GM11168 (cell line): ENCODE results near the gene PIGM.

Experiments
- in situ Hi-C: fragments of 300-500 bp; cut with MboI; formaldehyde crosslinking; loops from one replicate; pipeline ENCODE4 v1.12.0; 2022; ENCODE audit warnings: low sequenced_read_pairs; ENCODE audit not compliant: unreplicated experiment

The PIGM gene

DNA sequence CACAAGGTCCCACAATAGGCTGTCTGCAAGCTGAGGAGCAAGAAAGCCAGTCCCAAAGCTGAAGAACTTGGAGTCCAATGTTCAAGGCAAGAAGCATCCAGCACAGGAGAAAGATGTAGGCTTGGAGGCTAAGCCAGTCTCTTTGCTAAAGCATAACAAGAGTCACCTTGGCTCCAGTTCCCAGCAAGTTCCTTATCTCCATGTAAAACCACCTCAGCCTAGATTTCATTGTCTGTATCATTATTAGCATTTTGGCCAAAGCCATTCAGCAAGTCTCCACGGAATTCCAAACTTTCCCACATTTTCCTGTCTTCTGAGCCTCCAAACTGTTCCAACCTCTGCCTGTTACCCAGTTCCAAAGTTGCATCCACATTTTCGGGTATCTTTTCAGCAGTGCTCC, 36.9 kb downstream of the PIGM start:
- in situ Hi-C loops, result no loop called here

DNA sequence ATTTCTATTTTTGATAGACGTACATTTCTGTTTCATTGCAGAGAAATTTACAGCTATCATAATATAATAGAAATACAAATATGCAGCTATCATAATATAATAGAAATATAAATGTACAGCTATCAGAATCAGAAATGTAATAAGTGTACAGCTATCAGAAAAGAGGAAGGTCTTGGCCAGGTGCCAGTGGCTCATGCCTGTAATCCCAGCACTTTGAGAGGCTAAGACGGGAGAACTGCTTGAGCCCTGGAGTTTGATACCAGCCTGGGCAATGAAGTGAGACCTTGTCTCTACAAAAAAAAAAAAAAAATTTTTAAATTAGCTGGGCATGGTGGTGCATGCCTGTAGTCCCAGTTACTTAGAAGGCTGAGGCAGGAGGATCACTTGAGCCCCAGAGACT, 37.9 kb downstream of the PIGM start:
- in situ Hi-C loops, result no loop called here

DNA sequence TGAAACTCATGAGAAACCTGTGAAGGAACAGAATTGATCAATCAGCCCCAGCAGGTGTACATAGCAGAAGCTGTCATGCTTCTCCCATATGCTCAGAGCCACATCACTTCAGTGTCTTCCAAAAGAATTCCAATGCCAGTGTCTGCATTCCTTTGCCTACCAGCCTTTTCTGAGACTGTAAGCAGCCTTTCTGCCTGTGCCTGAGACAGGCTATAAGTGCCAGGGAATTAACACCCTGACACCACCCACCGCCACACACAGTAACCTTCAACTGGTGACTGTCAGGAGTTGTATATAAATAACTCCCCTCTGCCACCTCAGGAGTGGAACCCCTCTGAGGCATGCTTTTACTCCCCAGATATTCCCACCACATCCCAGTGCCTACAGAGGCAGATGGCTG, 39.6 kb downstream of the PIGM start:
- in situ Hi-C loops, result no loop called here

DNA sequence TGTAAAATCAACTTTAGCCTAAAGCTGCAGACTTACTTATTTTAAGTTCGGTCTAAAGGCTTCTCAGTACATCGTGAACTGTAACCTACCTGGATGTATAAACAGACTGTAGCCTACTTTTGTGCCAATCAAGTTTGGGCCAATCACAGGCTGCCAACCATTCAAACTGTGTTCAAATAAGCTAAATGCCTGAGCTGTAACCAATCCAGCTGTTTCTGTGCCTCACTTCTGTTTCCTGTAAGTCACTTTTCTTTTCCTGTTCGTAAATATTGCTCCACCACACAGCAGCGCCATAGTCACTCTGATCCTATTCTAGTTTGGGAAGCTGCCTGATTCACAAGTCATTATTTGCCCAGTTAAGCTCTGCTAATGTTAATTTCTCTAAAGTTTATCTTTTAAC, 40.3 kb downstream of the PIGM start:
- in situ Hi-C loops, result no loop called here

DNA sequence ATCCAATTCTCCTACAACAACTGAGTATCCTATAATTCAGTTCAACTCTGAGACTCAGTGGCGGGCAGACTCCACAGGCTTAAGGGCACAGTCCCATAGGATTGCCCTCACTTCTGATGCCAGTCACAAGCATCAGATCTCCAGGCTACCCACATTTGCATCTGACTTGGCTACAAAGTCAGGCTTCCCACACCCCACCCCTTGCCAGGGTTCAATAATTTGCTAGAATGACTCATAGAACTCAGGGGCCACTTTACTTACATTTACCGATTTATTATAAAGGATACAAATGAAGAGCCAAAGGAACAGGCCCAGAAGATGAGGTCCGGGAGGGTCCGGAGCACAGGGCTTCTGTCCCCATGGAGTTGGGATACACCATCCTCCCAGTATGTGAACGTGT, 41.8 kb downstream of the PIGM start:
- in situ Hi-C loops, result no loop called here

DNA sequence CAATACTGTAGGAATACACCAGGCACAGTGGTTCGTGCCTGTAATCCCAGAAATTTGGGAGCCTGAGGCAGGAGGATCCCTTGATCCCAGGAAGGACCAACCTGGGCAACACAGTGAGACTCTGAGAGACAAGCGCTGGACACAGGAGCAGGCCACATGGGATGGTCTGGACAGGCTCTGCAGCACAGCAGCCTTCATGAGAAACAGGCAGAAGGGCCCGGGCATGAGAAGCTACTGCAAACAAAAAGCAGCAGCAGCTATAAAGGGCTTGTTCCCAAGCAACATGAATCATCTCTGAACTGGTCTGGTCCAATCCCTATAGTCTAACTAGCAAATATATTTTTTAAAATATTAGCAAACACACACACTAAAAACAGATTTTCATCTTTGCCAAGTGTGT, 42.2 kb downstream of the PIGM start:
- in situ Hi-C loops, result no loop called here

DNA sequence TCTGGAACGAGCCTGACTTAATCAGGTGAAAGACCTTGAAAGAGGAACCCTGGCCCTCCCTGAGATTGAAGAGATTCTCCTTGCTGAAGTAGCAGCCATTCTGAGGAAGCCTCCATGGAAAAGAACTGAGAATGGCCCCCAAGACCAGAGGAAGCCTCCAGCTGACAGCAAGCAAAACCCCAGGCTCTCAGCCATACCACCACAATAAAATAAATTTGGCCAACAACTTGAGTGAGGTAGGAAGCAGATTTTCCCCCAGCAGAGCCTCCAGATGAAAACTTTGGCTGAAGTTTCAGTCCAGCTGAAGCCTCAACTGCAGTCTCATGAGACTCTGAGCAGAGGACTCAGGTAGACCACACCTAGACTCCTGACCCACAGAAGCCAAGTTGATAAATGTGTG, 43.8 kb downstream of the PIGM start:
- in situ Hi-C loops, result no loop called here

DNA sequence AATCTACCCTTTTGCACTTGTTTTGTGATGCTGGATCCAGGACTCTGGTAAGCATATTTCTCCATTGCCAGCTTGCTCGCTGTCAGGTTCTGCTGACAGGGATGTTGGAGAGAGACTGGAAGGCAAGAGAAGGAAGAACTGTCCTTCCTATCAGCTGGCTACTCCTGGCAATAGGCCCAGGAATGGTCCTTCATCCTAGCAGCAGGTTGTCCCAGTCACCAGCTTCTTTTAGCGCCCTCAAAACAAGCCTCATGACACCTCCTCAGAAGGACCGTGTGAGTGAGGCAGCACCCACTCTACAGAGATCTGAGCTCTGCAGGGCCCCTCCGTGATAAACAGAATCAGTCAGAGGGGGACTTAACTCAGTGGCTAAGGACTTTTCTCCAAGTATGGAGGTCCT, 44.6 kb downstream of the PIGM start:
- in situ Hi-C loops, result no loop called here

DNA sequence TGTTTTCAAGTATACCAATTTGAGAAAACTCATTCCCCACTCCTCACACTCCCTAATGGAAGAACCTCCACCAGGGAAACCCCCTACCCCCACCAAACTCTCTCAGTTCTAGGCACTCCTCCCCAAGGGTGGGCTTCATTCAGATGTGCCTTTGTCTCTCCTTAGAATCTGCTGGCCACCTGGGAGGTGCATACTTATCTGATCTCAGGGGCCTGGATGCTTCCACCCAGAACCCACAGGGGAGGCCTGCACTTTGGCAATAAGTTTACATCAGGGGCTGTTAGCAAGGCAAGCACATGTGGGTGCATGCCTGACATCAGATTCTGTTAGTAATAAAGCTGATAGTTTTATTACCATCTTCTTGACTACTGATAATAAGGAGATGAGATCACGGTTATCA, 45.3 kb downstream of the PIGM start:
- in situ Hi-C loops, result no loop called here

DNA sequence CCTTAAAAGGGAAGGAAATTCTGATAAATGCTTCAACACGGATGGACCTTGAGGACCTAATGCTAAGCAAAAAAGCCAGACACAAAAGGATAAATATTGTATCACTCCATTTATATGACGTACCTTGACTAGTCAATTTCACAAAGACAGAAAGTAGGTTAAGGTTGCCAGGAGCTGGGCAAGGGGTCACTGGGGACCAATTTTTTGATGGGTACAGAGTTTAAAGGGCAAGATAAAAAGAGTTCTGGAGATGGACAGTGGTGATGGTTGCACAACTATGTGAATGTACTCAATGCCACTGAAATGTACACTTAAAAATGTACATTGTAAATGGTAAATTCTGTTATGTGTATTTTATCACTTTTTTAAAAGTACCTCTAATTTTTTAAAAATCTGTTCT, 45.7 kb downstream of the PIGM start:
- in situ Hi-C loops, result no loop called here

DNA sequence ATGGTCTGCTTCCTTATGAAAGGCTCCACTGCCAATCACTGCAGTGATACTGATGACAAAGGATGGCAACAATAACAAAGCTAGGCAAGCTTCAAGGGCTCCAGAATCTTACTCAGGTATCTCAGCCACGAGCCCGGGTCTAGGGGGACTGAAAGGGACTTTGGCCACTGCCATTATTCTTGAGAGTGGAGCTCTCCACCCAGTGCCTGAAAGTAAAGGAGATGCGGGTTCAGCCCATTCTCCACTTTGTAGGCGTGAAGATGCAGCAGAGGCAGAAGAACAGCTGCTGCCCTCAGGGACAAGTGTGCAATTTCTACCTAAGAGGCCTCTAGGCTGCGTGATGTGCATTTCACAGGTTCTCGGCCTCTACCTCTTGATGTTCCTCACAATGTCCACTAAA, 46.3 kb downstream of the PIGM start:
- in situ Hi-C loops, result no loop called here

DNA sequence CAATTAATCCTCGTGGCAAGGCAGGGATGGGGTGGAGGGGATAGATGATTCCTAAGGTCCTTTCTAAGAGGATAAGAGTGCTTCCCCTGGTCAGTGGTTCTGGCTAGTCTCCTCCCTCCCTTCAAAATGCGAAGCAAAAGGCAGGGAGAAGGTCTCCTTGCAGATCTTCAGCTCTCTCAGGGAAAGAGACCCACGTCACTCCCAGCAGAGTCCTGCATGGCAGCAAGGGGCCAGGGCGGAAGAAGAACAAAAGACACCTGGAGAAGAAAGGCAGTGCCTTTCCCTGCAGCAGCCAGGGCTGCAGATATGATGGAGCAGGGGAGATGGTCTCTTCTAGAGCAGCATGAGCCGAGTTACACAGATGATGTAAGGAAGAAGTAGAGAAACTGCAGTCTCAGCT, 48.1 kb downstream of the PIGM start:
- in situ Hi-C loops, result no loop called here

DNA sequence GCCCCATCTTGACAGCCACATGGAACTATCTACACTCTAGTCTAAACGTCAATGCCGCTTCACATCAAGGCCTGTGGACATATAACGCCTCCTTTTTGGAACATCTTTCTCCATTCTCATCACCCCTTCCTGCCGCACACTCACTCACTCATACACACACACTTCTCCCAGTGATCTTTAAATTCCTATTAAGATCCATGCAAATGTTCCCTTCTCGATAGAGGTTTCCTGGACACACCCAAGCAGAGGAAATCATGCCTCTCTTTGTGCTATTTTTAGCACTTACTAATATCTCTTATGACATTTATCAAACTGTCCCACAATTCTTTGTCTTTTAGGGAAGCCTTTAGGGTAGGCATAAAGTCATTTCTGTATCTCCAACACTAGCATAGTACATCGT, 49.5 kb downstream of the PIGM start:
- in situ Hi-C loops, result no loop called here

DNA sequence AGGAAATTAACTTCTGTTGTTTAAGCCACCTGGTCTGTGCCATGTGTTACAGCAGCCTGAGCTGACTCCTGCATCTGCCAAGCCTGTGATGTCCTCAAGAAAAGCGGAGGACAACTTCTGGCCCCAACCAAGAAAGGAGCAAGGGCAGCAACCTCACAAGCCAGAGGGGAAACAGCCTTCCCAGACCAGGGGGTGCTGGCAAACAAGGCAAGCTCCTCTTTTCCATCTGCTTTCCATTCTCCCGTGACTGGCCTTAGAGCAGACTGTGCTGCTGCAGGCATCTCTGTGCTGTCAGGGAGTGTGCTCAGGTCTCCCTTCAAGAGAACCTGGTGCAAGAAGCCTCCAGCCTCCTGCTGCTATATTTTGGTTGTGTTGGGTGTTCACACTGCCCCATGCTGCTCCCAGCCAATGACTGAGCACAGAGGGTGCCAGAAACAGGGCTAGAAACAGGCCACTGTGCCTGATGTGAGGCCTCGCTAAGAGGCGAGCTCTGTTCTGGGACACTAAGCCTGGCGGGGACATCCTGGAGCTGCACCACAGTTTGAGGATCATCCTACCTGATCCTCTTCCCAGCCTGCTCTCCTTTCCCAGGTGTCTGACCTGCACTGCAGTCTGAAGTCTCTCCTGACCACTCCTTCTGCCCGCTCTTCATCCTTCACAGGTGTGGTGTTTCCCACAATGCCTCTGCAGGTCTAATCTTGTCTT, 50.3 kb downstream of the PIGM start:
- in situ Hi-C loops, result no loop called here

DNA sequence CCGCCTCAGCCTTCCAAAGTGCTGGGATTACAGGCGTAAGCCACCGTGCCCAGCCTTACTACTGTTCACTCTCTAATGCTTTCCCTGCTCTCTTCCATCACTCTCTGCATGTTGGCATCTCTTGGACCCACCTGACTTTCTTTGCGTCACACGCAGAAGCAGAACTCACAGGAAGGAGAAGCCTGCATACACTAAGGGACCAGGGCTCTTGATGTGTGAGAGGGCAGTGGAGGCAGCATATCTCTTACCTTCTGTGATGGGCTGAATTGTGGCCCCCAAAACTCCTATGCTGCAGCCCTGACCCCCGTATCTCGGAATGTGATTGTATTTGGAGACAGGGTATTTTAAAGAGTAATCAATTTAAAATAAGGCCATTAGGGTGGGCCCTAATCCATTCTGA, 51.0 kb downstream of the PIGM start:
- in situ Hi-C loops, result no loop called here

DNA sequence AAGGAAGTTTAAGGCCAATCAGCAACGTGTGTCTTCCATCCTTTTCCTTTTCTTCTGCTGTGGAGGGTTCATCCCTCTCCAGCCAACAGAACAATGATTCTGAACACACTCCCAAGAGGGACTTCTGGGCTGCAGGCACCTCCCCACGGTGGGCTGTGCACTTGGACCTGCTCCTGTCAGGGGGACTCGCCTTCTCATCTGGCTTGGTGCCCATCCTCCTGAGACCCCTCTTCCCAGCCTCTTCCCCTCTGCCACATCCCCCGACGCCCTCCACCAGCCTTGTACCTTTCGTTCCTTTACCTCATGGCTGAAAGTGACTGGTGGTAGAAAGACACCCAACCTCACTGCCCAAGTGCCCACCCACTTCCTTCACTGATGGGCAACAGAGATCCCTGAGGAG, 51.7 kb downstream of the PIGM start:
- in situ Hi-C loops, result no loop called here

DNA sequence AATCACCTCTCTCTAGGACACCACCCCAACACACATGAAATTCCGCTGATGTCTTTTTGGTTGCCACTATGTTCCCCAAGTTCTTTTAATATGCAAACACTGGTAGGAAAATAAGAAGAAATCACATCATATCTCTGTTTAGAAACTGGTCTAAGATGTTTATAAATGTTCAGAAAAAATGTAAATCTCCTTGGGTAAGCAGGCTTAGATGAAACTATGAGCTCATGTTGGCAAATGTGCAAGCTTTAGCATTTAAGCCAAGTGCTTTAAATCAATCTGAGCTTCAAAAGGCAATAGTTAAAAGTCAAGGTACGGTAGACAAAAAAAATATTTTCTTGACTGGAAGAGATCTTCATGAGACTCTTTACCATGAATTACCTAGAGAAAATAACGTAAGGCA, 52.5 kb downstream of the PIGM start:
- in situ Hi-C loops, result no loop called here

DNA sequence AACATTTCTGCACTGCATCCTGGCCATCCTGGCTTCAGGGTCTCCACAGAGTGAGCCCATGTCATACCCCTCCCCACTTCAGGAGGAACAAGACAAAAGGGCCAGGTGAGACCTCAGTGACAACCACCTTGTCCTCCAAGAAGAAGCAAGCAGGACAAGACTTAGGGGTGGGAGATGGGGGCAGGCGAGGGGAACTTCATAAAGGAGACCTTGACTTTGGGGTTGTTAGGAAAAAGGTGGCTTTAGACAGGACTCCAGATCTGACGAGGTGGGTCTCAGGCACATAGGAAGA, 53.7 kb downstream of the PIGM start:
- in situ Hi-C loops, result no loop called here

DNA sequence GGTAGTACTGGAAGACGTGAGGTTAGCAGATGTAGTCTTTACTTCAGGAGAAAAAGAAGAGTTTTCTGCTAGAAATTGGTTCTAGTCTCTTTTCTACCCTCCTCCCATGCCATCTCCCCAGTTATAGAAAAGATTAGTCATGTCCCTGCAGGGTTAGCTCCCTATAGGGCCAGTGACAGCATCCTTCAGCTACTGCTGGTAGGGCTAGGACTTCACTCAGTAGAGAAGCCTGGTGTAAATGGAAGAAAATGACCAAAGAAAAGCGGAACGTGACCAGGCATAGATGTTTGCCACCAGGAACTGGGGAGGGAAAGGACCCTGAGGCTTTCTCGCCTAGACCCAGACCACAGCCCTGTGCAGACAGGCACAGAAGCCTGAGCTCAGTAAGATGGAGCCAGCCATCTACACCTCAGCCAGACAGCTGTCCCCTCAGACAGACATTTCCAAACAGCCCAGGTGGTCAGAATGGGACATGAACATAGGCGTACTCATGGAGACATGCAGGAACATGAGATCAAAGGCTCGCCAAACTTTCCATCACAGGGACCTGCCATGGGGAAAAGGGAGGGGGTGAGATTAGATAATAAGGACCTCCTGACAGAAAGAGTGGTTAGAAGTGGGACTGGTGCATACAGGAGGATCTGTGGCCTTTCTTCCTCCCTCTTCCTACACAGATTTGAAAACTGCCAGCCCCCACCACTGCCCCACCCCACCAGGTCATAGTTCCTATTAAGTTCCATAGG, 54.3 kb downstream of the PIGM start:
- in situ Hi-C loops, result no loop called here
